IMR-90 (cell line): ENCODE data around the gene SOWAHC.

Experiments used
- BHLHE40 ChIP-seq: fragments of 150-350 bp; IDR thresholded peaks from 2 replicates; pipeline ENCODE4 v1.6.1; 2016; ENCODE audit warnings: mild to moderate bottlenecking, low read depth, low read length
- CEBPB ChIP-seq: IDR thresholded peaks from 2 replicates; pipeline ENCODE4 v1.6.1; 2012; ENCODE audit warnings: low read depth, low read length, improper control_type of control experiment
- FOS ChIP-seq: fragments of 150-350 bp; IDR thresholded peaks from 2 replicates; pipeline ENCODE4 v1.6.1; 2016; ENCODE audit warnings: low read depth, low read length
- MAFK ChIP-seq: IDR thresholded peaks from 2 replicates; pipeline ENCODE4 v1.6.1; 2012; ENCODE audit warnings: low read depth, low read length, improper control_type of control experiment
- MAZ ChIP-seq: IDR thresholded peaks from 2 replicates; pipeline ENCODE4 v1.6.1; 2012; ENCODE audit warnings: low read depth, mild to moderate bottlenecking, low read length, improper control_type of control experiment, moderate library complexity, borderline replicate concordance
- MXI1 ChIP-seq: IDR thresholded peaks from 2 replicates; pipeline ENCODE4 v1.6.1; 2012; ENCODE audit warnings: low read depth, mild to moderate bottlenecking, low read length, moderate library complexity, borderline replicate concordance
- POLR2A ChIP-seq: IDR thresholded peaks from 2 replicates; pipeline ENCODE4 v1.6.1; 2012; ENCODE audit warnings: mild to moderate bottlenecking, low read depth, low read length
- RAD21 ChIP-seq: IDR thresholded peaks from 2 replicates; pipeline ENCODE4 v1.6.1; 2012; ENCODE audit warnings: low read length, improper control_type of control experiment
- SMC3 ChIP-seq: fragments of 150-350 bp; IDR thresholded peaks from 2 replicates; pipeline ENCODE4 v1.6.1; 2016; ENCODE audit warnings: low read depth, mild to moderate bottlenecking, antibody characterized with exemption, low read length, moderate library complexity
- TF ChIP-seq, protein P1 (sequence below): fragments of 150-350 bp; IDR thresholded peaks from 2 replicates; pipeline ENCODE4 v1.6.1; 2017; ENCODE audit warnings: mild to moderate bottlenecking, antibody characterized with exemption, low read length, low read depth
- TF ChIP-seq, protein P2 (sequence below): conservative IDR thresholded peaks from 2 replicates; pipeline ENCODE4 v1.5.1; 2012; ENCODE audit warnings: mild to moderate bottlenecking, low read depth, low read length, improper control_type of control experiment

DNA sequence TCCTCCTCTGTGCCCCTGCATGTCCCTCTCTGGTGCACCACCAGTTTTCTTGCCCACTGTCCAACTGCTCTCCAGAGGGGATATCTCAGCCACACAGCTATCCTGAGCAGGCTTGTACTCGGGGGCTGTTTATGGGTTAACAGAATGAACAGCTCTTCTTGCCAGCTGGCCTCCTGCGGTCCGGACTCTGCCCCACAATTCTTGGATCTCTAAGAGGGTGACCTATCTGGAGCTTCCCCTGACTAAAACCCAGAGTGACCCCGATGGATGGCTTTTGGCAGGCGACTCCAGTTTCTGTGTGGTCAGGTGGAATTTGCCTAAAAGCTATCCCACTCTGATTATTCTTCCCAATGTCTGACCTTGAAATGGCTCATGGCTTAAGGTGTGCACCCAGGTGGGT, 9.1 kb downstream of the SOWAHC start:
- TF ChIP-seq POLR2A (no peak), MAFK (no peak), RAD21 (no peak), MXI1 (no peak), CEBPB (no peak), FOS (no peak), BHLHE40 (no peak), SMC3 (no peak), MAZ (no peak)
- TF ChIP-seq, protein P1, sequence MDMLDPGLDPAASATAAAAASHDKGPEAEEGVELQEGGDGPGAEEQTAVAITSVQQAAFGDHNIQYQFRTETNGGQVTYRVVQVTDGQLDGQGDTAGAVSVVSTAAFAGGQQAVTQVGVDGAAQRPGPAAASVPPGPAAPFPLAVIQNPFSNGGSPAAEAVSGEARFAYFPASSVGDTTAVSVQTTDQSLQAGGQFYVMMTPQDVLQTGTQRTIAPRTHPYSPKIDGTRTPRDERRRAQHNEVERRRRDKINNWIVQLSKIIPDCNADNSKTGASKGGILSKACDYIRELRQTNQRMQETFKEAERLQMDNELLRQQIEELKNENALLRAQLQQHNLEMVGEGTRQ: no peak
- TF ChIP-seq, protein P2, sequence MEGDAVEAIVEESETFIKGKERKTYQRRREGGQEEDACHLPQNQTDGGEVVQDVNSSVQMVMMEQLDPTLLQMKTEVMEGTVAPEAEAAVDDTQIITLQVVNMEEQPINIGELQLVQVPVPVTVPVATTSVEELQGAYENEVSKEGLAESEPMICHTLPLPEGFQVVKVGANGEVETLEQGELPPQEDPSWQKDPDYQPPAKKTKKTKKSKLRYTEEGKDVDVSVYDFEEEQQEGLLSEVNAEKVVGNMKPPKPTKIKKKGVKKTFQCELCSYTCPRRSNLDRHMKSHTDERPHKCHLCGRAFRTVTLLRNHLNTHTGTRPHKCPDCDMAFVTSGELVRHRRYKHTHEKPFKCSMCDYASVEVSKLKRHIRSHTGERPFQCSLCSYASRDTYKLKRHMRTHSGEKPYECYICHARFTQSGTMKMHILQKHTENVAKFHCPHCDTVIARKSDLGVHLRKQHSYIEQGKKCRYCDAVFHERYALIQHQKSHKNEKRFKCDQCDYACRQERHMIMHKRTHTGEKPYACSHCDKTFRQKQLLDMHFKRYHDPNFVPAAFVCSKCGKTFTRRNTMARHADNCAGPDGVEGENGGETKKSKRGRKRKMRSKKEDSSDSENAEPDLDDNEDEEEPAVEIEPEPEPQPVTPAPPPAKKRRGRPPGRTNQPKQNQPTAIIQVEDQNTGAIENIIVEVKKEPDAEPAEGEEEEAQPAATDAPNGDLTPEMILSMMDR: no peak
